ENCODE data around the gene DHX58.

DNA sequence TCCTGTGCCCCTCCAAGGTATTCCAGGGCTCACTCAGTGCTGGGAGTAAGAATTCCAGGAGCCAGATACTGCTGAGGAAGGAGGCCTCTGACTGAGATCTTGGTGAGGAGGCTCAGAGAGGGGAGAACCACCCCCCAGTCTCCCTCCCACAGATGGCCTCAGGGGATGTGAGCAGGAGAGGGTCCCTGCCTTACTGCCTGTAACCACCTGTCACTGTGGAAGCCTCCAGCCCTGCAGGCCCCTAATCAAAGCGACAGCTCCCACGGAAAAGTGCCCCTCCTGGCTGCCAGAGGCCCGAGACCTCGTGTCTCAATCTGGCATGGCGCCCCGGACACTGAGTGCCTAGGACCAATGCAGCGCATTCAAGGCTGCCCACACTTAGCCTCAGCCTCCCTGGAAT, 54.5 kb downstream of the DHX58 start:
- TF ChIP-seq CREB1 (IDR thresholded peaks at IDR 0.05; ENCODE audit: low read depth), result no peak
- TF ChIP-seq ZBTB7A (IDR thresholded peaks at IDR 0.05; ENCODE audit: low read depth), result no peak
- TF ChIP-seq EP300 (IDR thresholded peaks at IDR 0.05; ENCODE audit: borderline replicate concordance), result no peak
- no peak for TF ChIP-seq RAD21 (IDR thresholded peaks at IDR 0.05; ENCODE audit: low read depth)
- TF ChIP-seq, protein P1, sequence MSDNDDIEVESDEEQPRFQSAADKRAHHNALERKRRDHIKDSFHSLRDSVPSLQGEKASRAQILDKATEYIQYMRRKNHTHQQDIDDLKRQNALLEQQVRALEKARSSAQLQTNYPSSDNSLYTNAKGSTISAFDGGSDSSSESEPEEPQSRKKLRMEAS (IDR thresholded peaks at IDR 0.05), result no peak
- no peak for TF ChIP-seq TEAD4 (IDR thresholded peaks at IDR 0.05)
- TF ChIP-seq, protein P2, sequence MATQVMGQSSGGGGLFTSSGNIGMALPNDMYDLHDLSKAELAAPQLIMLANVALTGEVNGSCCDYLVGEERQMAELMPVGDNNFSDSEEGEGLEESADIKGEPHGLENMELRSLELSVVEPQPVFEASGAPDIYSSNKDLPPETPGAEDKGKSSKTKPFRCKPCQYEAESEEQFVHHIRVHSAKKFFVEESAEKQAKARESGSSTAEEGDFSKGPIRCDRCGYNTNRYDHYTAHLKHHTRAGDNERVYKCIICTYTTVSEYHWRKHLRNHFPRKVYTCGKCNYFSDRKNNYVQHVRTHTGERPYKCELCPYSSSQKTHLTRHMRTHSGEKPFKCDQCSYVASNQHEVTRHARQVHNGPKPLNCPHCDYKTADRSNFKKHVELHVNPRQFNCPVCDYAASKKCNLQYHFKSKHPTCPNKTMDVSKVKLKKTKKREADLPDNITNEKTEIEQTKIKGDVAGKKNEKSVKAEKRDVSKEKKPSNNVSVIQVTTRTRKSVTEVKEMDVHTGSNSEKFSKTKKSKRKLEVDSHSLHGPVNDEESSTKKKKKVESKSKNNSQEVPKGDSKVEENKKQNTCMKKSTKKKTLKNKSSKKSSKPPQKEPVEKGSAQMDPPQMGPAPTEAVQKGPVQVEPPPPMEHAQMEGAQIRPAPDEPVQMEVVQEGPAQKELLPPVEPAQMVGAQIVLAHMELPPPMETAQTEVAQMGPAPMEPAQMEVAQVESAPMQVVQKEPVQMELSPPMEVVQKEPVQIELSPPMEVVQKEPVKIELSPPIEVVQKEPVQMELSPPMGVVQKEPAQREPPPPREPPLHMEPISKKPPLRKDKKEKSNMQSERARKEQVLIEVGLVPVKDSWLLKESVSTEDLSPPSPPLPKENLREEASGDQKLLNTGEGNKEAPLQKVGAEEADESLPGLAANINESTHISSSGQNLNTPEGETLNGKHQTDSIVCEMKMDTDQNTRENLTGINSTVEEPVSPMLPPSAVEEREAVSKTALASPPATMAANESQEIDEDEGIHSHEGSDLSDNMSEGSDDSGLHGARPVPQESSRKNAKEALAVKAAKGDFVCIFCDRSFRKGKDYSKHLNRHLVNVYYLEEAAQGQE (IDR thresholded peaks at IDR 0.05; ENCODE audit: low read depth), result no peak
- TF ChIP-seq TAF1 (IDR thresholded peaks at IDR 0.05; ENCODE audit: low read depth), result no peak
- TF ChIP-seq, protein P3, sequence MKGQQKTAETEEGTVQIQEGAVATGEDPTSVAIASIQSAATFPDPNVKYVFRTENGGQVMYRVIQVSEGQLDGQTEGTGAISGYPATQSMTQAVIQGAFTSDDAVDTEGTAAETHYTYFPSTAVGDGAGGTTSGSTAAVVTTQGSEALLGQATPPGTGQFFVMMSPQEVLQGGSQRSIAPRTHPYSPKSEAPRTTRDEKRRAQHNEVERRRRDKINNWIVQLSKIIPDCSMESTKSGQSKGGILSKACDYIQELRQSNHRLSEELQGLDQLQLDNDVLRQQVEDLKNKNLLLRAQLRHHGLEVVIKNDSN (IDR thresholded peaks at IDR 0.05), result no peak
- TF ChIP-seq CEBPB (IDR thresholded peaks at IDR 0.05), result no peak
- TF ChIP-seq FOXM1 (IDR thresholded peaks at IDR 0.05; ENCODE audit: borderline replicate concordance, low read depth), result no peak
- TF ChIP-seq YY1 (IDR thresholded peaks at IDR 0.05; ENCODE audit: low read depth), result no peak
